Ammon's horn (tissue), 1 donor: ENCODE data around the gene GZMM.

Experiments used
- DNase-seq: peaks from one replicate; pipeline ENCODE4 v3.0.0-alpha.2; 2016; ENCODE audit warnings: low spot score

Gene GZMM

GRCh38 chr19:543910-544608 is at the start of gene GZMM:
TSS of gene GZMM (plus strand) at chr19:544053. CDS start at chr19:544072, 19 bp downstream.
- DNase-seq: no peak

GRCh38 chr19:494171-495080 is 49.4 kb upstream of the GZMM start:
- no peak for DNase-seq

- DNase-seq: no peak
Measured at GRCh38 chr19:495081-495401, 48.8 kb upstream of the GZMM start.

- no peak for DNase-seq
Measured at GRCh38 chr19:495402-496111, 48.3 kb upstream of the GZMM start.

- no peak for DNase-seq
Measured at GRCh38 chr19:496112-496665, 47.7 kb upstream of the GZMM start, which contains the start of gene MADCAM1. TSS of gene MADCAM1 (plus strand) at chr19:496486. CDS start at chr19:496500, 14 bp downstream.

GRCh38 chr19:496986-497385 is 46.9 kb upstream of the GZMM start:
- DNase-seq: no peak

- no peak for DNase-seq
Measured at GRCh38 chr19:497491-497868, 46.4 kb upstream of the GZMM start.

GRCh38 chr19:497869-498510 is 45.9 kb upstream of the GZMM start:
- no peak for DNase-seq

- no peak for DNase-seq
Measured at GRCh38 chr19:498511-498891, 45.4 kb upstream of the GZMM start.

- no peak for DNase-seq
Measured at GRCh38 chr19:498977-499623, 44.8 kb upstream of the GZMM start.

- DNase-seq: no peak
Measured at GRCh38 chr19:501646-502045, 42.2 kb upstream of the GZMM start.

GRCh38 chr19:504616-505015 is 39.2 kb upstream of the GZMM start:
- no peak for DNase-seq

- DNase-seq: peak; percentile 100
Measured at GRCh38 chr19:506404-507285, 37.2 kb upstream of the GZMM start.

- DNase-seq: peak; percentile 89
Measured at GRCh38 chr19:507286-508203, 36.3 kb upstream of the GZMM start, which contains the start of gene TPGS1. TSS of gene TPGS1 (plus strand) at chr19:507497. CDS start at chr19:507507, 10 bp downstream.

GRCh38 chr19:508204-509150 is 35.4 kb upstream of the GZMM start:
- DNase-seq: no peak

- DNase-seq: peak; percentile 79
Measured at GRCh38 chr19:510606-511100, 33.2 kb upstream of the GZMM start.

- DNase-seq: peak; percentile 53
Measured at GRCh38 chr19:511101-511851, 32.6 kb upstream of the GZMM start.
